NK-92 (cell line): ENCODE data around the gene ARHGAP6.
"Not testable (repeated sequence)": the region's sequence is repeated elsewhere in the genome, so short reads cannot be mapped to it uniquely, and the experiment has no call there.

Source experiments
- DNase-seq: peaks from one replicate; lab custom pipeline; 2025; ENCODE audit not compliant: unreplicated experiment; lab: John Stamatoyannopoulos, UW

ARHGAP6 gene

DNA sequence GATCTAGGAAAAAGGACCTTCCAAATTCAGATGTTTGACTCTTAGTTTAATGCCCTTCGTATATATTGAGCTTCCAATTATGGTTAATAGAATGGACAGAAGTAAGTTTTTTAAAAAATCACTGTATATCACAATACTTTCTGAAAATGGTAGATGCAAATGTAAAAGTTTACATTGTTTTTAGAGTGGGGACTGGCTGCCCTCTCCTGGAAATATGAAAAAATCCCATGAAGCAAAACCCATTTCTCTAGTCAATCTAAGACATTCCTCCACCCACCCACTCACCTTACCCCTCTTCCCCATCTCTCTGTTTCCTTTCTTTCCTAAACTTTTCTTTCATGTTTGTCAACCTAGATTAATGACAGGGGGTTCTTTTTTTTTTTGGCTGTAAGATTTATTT, 134.5 kb downstream of the ARHGAP6 start:
- DNase-seq: no peak

DNA sequence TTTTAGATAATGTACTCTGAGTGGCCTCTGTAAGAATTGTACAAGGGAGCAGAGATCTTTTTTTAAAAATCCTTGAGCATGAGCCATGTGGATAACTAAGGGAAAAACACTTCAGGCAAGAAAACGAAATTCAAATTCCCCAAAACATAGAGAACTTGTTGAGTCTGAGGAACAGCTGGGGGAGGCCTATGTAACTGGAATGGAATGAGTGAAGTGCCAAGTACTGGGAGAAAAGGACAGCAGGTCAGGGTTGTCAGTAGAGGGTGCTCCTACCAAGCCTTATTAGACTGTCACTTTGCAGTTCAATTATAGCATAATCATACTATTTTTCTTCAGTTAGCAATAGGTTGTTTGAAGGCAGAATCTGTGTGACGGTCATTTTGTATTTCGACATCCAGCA, 135.1 kb downstream of the ARHGAP6 start:
- DNase-seq: no peak

DNA sequence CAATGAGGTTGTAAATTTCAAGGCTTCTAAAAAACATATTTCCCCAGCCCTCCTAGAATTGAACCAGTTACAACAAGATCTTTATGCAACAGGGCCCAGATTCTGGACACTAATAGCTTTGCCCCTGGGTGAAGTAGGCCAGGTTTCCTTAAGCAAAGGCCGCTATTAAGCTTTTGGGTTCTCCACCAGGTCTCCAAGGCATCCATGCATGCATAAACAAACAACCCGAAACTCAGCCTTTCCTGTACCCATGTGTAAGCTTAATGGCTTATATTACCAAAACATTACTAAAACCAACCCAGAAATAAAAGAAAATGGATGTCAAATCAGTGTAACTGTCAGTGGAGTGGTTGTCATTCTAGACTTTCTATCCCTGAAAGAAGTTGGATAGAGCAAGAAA, 137.1 kb downstream of the ARHGAP6 start:
- DNase-seq: no peak

DNA sequence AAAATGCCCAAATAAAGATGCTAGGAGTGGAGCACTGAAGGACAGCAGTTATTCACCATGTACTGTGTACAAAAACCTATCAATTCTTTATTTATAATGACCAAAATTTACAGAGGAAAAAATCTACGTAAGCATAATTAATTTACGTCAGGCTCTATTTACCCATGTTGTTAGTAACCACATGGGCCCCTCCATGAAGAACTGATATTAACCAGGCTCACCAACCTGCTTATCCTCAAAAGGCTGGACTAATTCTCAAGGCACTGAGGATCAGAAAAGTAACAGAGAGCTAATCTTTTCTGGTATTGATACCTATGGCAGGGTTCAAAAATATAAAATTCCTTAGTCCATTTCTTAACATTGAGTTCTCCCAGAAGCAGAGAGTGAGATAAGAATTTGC, 140.0 kb downstream of the ARHGAP6 start:
- no peak for DNase-seq

DNA sequence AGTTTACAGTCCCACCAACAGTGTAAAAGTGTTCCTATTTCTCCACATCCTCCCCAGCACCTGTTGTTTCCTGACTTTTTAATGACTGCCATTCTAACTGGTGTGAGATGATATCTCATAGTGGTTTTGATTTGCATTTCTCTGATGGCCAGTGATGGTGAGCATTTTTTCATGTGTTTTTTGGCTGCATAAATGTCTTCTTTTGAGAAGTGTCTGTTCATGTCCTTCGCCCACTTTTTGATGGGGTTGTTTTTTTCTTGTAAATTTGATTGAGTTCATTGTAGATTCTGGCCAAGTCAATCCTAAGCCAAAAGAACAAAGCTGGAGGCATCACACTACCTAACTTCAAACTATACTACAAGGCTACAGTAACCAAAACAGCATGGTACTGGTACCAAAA, 146.5 kb downstream of the ARHGAP6 start:
- not testable (repeated sequence) for DNase-seq

DNA sequence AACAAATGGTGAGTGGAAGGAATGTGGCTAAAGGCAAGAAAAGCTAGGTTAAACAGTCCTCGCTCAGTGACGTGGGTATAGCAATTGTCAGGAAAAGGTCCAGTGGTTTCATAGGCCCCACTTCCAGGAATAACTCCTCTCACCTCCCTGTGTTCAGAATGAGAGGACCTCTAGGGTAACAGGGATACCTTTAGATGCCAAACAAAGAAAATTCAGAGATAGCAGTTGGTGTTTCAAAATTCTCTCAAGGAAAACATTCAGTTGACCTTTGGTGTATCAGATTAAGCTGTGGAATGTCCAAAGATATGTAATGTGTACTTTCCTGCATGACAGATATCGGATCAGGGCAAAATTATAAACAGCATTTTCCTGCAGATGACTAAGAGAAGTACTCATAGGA, 155.9 kb downstream of the ARHGAP6 start:
- DNase-seq: no peak

DNA sequence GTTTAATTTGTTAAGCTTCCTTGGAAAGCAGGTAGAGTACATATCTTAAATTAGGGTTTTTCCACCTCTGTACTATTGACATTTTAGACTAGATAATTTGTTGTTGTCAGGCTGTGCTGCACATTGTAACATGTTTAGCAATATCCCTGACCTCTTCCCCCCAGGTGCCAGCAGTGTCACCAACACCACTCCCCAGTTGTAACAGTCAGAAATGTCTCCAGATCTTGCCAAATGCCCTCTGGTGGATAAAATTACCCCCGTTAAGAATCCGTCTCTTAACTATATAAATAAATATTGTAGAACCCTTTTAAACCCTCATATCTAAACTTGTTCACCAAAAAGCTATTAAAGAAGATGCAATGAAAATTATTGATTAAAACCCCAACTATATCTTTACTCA, 161.5 kb downstream of the ARHGAP6 start:
- no peak for DNase-seq

DNA sequence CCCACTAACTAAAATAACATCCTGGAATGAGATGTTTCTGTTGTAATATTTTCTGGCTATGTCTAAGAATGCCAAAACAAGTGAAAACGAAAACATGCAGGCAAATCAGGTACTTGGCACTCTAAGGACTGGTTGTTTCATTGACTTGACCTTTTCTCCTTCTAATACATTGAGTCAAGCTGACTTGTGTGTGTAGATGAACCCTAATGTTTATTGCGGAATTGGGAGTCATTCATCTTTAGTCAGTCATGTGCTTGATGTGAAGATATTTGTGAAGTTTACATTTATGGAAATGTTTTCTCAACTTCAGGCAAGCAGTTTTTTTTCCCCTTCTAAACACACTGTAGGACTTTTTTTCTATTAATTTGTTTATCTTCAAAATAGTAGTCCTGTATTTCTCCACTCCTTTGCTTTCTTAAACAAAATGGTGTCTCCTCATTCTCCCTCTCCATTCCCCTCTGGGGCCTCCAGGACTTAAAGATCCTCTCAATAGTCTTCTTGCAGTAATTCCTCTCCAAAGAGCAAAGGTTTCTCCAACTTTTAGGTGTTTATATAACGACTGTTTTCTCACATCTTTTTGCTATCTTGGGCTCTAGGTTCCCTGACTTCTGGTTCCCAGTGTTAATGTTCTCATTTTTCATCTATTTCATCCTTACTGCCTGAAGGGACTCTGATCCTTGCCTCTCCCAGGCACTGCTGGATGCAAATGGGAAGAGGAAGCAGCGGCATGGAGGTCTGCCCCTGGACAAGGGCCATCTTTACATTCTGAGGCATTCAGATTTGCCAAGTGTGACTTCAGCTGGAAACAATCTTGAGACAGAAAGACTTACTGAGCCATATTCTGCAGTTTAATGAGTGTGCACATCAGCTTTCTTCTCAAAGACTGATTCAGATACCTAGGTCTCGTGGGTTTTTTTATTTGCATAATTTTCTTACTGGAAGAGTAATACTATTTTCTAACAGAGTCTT, 166.4 kb downstream of the ARHGAP6 start:
- DNase-seq: no peak

DNA sequence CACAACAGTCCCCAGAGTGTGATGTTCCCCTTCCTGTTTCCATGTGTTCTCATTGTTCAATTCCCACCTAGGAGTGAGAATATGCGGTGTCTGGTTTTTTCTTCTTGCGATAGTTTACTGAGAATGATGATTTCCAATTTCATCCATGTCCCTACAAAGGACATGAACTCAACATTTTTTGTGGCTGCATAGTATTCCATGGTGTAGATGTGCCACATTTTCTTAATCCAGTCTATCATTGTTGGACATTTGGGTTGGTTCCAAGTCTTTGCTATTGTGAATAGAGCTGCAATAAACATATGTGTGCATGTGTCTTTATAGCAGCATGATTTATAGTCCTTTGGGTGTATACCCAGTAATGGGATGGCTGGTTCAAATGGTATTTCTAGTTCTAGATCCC, 174.3 kb downstream of the ARHGAP6 start:
- DNase-seq: not testable (repeated sequence)

DNA sequence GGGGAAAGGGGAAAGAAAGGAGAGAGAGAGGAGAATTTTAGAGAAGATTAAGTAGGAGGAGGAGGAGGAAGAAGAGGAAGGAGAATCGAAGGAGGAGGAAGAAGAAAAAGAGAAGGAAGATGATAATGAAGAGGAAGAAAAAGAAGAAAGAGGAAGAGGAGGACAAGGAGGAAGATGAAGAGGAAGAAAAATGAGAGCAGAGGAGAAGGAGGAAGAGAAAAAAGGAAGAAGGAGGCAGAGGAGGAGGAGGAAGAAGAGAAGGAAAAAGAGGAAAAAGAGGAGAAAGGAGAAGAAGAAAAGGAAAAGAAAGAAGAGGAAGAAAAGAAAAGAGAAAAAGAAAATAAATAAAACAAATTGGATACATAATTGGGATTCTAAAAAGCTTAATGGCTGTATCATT, 181.4 kb downstream of the ARHGAP6 start:
- DNase-seq: no peak

DNA sequence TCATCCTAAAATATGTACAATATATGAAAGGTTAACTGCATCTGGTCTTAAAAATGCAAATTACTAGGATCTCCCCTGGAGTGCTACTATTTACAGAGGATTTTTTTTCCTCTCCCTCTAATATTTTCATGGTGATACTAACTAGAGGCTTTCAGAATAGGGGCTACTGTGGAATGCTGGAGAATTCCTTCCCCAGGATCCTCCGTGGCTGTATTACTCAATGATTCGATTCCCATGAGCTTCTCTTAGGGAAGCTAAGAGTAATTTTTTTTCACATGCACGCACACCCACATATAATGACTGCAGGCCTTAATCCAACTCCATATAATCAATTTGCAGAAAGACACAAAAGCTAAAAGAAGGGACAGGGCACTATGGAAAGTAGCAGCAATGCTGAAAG, 184.7 kb downstream of the ARHGAP6 start:
- DNase-seq: no peak

DNA sequence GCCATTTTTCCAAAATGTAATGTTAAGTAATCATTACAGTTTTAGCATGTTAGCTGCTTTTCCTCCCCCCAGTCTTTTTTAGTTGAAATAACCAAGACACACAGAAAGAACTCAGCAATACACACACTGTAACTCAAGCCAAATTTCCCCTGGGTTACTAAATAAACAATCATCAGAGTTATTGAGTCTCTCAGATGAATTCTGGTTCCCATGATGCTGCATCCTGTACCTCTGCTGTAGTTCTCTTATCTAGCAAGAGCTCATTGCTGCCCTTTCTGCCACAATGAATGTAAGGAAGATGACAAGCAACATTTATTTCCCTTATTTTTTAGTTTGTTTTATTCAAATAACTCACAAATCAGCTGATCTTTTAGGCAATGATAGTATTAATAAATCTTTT, 185.1 kb downstream of the ARHGAP6 start:
- DNase-seq: no peak

DNA sequence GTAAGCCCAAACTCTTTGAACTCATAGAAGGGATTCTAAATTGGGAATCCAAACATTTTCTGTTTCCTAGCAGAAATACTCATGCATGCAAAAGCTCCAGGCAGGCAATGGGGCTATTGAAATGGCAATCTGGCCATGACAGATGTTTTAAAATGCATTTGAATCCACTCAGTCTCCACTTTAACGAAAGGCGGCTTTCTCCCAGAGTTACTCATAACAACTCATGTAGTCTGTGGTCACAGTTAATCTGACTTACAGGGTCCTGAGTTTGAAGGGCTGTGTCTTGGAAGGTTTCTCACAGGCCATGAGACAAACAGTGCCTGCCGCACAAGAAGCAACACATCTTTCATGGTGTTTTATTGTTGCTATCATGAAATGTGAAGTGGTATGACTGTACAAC, 186.8 kb downstream of the ARHGAP6 start:
- no peak for DNase-seq

DNA sequence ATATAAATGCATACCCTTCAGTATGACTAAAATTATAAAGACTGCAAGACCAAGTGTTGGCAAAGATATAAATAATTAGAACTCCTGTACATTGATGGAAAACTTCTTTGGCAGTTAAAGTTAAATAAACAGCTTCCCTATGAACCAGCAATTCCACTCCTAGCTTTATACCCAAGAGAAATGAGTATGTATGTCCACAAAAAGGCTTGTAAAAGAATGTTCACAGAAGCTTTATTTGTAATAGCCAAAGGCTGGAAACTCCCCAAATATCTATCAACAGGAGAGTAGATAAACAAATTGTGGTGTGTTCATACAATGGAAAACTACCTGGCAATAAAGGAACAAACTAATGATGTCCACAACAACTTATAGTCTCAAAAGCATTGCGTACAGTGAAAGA, 187.7 kb downstream of the ARHGAP6 start:
- DNase-seq: no peak

DNA sequence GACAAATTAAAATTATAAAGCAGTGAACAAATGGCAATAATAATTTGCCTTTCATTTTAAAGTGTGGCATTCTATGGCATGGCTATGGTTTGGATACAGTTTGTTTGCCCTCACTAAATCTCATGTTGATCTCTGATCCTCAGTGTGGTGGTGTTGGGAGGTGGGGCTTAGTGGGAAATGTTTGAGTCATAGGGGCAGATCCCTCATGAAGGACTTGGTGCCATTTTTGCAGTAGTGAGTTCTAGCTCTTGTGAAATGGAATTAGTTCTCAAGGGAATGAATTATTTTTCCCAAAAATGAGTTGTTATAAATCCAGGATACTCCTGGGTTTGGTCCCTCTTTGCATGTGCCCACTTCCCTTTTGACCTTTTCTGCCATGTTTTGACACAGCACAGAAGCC, 191.1 kb downstream of the ARHGAP6 start:
- DNase-seq: no peak

DNA sequence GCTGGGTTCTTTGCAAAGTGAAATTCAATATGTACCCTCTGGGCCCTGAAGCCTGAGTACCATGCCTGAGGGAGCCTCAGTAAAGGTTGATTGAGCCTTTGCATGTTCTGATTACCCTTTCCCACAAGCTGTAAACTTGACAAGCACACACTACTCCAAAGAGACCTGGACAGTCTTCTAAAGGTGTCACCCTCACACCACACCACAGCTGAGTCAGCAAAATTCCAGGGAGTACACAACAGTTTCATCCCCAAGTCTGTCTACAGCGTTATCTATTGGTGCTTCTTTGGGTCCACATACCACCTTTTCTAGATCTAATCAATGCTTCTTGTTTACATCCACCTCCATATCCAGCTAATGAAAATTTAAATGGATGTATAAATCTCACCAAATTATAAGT, 191.7 kb downstream of the ARHGAP6 start:
- DNase-seq: no peak

DNA sequence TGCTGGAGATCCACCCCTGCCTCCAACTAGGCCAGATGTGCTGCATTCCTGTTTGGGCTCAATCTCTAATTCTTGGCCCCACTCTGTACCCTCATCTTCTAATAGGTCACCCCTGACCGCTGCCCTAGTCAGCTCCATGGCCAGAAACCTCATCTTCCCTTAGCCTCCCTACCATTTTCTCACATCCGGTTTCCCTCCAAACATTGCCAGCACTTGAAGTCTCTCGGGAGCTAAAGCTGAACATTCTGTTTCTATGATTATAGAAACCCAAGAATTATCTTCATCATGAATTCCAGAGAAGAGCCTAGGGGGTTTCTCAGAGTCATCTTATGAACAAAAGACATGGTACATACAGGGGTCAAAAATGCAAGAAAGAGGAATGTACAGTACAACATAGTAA, 192.8 kb downstream of the ARHGAP6 start:
- DNase-seq: no peak

DNA sequence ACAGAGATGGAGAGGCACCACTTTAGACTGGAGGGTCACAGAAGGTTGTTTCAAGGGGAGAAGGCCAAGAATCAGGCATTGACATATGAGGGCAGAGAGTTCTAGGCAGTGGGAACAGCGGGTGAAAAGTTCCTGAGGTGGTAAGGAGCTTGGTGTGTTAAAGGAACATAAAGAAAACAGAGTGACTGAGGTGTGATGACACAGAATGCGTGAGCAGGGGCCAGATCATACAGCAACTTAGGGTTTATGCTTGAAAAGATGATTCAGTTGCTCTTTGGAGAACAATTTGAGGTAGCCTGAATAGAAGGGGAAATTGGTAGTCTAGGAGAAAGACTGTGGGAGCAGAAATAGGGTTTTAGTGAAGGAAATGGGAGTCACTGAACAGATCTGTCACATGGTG, 193.3 kb downstream of the ARHGAP6 start:
- no peak for DNase-seq

DNA sequence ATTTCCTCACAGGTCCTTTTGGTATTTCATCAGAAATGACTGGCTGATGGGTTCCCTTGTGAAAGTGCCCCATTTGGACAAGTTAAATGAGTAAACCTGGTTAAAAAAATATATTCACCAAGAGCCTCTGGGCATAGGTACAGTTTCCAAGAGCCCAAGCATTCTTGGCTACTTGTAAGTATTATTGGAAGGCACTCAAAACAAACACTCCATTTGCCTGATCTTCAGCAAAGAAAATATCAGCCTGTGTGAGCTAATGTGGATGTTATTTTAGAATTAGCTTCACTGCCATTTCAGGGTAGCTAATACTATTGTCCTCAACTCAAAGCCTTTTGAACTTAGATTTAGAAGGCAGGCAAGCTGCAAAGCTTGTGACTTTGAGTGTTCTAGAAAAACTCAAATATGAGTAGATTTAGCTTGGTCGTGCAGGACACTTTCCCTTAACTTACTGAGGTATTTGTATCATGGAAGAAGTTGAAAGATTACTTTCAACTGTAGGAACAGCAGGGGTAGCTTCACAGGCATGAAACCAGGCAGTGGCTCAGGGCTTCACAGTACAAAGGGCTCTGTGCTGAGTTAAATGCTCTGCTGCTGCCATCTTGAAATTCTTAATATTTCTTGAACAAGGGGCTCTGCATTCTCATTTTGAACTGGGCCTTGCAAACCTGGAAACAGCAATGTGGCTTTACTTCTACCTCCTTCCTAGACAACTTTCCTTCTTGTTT, 195.3 kb downstream of the ARHGAP6 start:
- no peak for DNase-seq

DNA sequence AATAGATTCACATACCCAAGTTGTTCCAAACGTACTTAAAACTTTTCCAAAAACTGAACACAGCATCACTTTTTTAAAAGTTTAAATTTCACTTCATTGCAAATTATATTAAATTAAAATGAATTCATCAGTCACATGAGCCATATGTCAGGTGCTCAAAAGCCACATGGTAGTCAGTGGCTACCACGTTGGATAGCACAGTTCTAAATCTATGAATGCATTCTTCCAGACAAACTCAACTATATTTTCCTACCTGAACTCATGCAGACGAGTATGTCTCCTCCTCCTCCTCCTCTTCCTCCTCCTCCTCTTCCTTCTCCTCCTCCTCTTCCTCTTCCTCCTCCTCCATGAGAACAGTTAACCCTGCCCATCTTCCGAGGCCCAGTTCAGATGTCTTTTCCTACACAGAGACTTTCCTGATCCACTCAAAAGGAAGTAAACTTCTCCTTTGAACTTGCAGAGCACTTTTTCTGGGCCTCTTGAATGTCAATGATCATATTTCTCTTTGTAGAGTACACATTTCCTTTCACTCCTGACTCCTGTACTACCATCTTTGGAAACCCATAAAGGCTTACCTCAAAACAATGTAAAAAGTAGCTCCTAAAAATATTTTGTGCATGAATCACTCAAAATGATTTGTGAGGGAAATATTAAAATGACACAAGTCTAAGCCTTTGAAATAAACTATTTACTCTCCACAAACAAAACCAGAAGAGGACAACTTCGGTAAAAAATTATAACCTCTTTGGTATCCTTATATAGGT, 199.9 kb downstream of the ARHGAP6 start:
- DNase-seq: no peak

DNA sequence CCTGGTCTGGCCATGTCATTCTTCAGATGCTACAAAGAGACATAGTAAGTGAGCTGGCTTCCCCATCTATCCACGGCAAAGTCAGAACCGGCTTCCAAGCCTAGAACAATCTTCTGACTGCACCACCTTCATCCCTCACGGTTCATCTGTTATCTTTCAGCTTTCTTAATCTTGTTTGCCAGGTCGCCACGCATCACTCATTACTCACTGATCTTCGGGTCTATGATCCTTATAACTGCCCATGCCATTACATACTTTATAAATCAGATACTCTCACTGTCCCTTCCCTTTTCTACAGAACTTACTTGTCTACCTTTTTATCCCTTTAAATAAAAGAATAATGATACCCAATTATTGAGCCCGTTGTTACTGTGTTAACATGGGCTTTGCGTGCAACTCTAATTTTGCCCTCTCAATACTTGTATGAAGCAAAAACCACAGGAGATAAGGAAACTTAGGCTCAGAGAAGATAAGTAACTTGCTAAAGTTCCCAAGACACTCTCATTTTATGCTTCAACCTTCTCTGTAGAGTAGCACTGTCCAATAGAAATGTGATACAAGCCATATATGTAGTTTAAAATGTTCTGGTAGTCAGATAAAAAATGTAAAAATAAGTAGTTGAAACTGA, 200.8 kb downstream of the ARHGAP6 start:
- no peak for DNase-seq
